H9 (cell line): ENCODE measurements around the gene ARHGEF2. TPM values are rescaled to one million over a fixed set of nuclear protein-coding genes. Genes with fewer than 3 reads are reported as not detected.

Source experiments
- DNase-seq: peaks from one replicate; pipeline ENCODE4 v3.0.0-alpha.2; 2017
- H2AFZ ChIP-seq: one replicate; pipeline ENCODE4 v1.6.1; 2013; ENCODE audit warnings: mild to moderate bottlenecking, low read length, control low read depth, moderate library complexity
- H2AK5ac ChIP-seq: 2 replicates; pipeline ENCODE4 v1.6.1; 2013; ENCODE audit warnings: low read length, control low read depth, mixed read lengths; ENCODE audit not compliant: insufficient read length
- H2BK120ac ChIP-seq: one replicate; pipeline ENCODE4 v1.6.1; 2013; ENCODE audit warnings: low read depth, mild to moderate bottlenecking, low read length, control low read depth, inconsistent platforms; ENCODE audit not compliant: poor library complexity, severe bottlenecking
- H2BK12ac ChIP-seq: 2 replicates; pipeline ENCODE4 v1.6.1; 2013; ENCODE audit warnings: low read length, control low read depth, mixed read lengths, low read depth; ENCODE audit not compliant: insufficient read length
- H2BK15ac ChIP-seq: 2 replicates; pipeline ENCODE4 v1.6.1; 2013; ENCODE audit warnings: low read depth, low read length, control low read depth
- H2BK20ac ChIP-seq: one replicate; pipeline ENCODE4 v1.6.1; 2013; ENCODE audit warnings: low read depth, mild to moderate bottlenecking, low read length, control low read depth, inconsistent platforms; ENCODE audit not compliant: poor library complexity, severe bottlenecking
- H2BK5ac ChIP-seq: 2 replicates; pipeline ENCODE4 v1.6.1; 2013; ENCODE audit warnings: low read length, control low read depth, mixed read lengths; ENCODE audit not compliant: insufficient read length
- H3K14ac ChIP-seq: 2 replicates; pipeline ENCODE4 v1.6.1; 2013; ENCODE audit warnings: low read length, control low read depth; ENCODE audit not compliant: insufficient read depth
- H3K18ac ChIP-seq: 2 replicates; pipeline ENCODE4 v1.6.1; 2013; ENCODE audit warnings: low read depth, mild to moderate bottlenecking, mixed read lengths, low read length, control low read depth; ENCODE audit not compliant: insufficient read length
- H3K23ac ChIP-seq: 2 replicates; pipeline ENCODE4 v1.6.1; 2013; ENCODE audit warnings: low read length, control low read depth, mixed read lengths, low read depth; ENCODE audit not compliant: insufficient read length
- H3K23me2 ChIP-seq: 2 replicates; pipeline ENCODE4 v1.6.1; 2013; ENCODE audit warnings: low read depth, mild to moderate bottlenecking, mixed read lengths, low read length, control low read depth; ENCODE audit not compliant: insufficient read length, poor library complexity, severe bottlenecking
- H3K27ac ChIP-seq: 2 replicates; pipeline ENCODE4 v1.5.1; 2013; ENCODE audit warnings: low read length, control low read depth, mixed read lengths, low read depth; ENCODE audit not compliant: insufficient read length
- H3K27me3 ChIP-seq: 2 replicates; pipeline ENCODE4 v1.6.1; 2013; ENCODE audit warnings: low read length, control low read depth, inconsistent platforms; ENCODE audit not compliant: insufficient read depth
- H3K4ac ChIP-seq: 2 replicates; pipeline ENCODE4 v1.6.1; 2013; ENCODE audit warnings: low read depth, mild to moderate bottlenecking, control low read depth, inconsistent platforms, low read length, moderate library complexity
- H3K4me1 ChIP-seq: 2 replicates; pipeline ENCODE4 v1.6.1; 2013; ENCODE audit warnings: low read length, control low read depth, inconsistent platforms; ENCODE audit not compliant: insufficient read depth
- H3K4me2 ChIP-seq: 2 replicates; pipeline ENCODE4 v1.6.1; 2013; ENCODE audit warnings: low read length, control low read depth, mixed read lengths; ENCODE audit not compliant: insufficient read length, insufficient read depth
- H3K56ac ChIP-seq: 2 replicates; pipeline ENCODE4 v1.6.1; 2013; ENCODE audit warnings: low read depth, mild to moderate bottlenecking, mixed read lengths, low read length, control low read depth; ENCODE audit not compliant: insufficient read length
- H3K79me1 ChIP-seq: 2 replicates; pipeline ENCODE4 v1.6.1; 2013; ENCODE audit warnings: low read depth, mild to moderate bottlenecking, moderate library complexity, low read length, control low read depth, inconsistent platforms; ENCODE audit not compliant: insufficient read depth, poor library complexity, severe bottlenecking
- H3K79me2 ChIP-seq: 2 replicates; pipeline ENCODE4 v1.6.1; 2013; ENCODE audit warnings: low read length, control low read depth, inconsistent platforms; ENCODE audit not compliant: insufficient read depth
- H3K9ac ChIP-seq: 2 replicates; pipeline ENCODE4 v1.6.1; 2013; ENCODE audit warnings: low read length, control low read depth, mixed read lengths; ENCODE audit not compliant: insufficient read length; ENCODE audit errors: extremely low read depth
- H3K9me3 ChIP-seq: one replicate; pipeline ENCODE4 v1.6.1; 2013; ENCODE audit warnings: low read depth, low read length, inconsistent platforms; ENCODE audit not compliant: control insufficient read depth
- H3T11ph ChIP-seq: one replicate; pipeline ENCODE4 v1.6.1; 2013; ENCODE audit warnings: mild to moderate bottlenecking, low read length, control low read depth, inconsistent platforms
- H4K20me1 ChIP-seq: one replicate; pipeline ENCODE4 v1.6.1; 2013; ENCODE audit not compliant: control insufficient read depth, insufficient read length, insufficient read depth
- H4K5ac ChIP-seq: 2 replicates; pipeline ENCODE4 v1.6.1; 2013; ENCODE audit warnings: low read depth, mild to moderate bottlenecking, mixed read lengths, low read length, control low read depth; ENCODE audit not compliant: insufficient read length
- H4K8ac ChIP-seq: replicated peaks from 2 replicates; pipeline ENCODE4 v1.6.1; 2013; ENCODE audit warnings: low read length, control low read depth, mixed read lengths, low read depth; ENCODE audit not compliant: insufficient read length
- H4K91ac ChIP-seq: 2 replicates; pipeline ENCODE4 v1.6.1; 2013; ENCODE audit warnings: low read depth, mild to moderate bottlenecking, moderate library complexity, mixed read lengths, low read length, control low read depth; ENCODE audit not compliant: insufficient read length
- H3K27ac Mint-ChIP-seq, 3 experiments: 2 replicates in 2 of 3; 3 replicates in 1 of 3; pipeline ENCODE4 v1.8.0; 2020 to 2021; ENCODE audit warnings: mixed read lengths in 3 of 3, mild to moderate bottlenecking in 1 of 3, moderate library complexity in 1 of 3
- H3K27me3 Mint-ChIP-seq: 2 replicates; pipeline ENCODE4 v1.8.0; 2021; ENCODE audit warnings: low read depth, mild to moderate bottlenecking, moderate library complexity, mixed read lengths
- H3K36me3 Mint-ChIP-seq, 3 experiments: 2 replicates in 2 of 3; 3 replicates in 1 of 3; pipeline ENCODE4 v1.8.0; 2020 to 2021; ENCODE audit warnings: low read depth in 3 of 3, mixed read lengths in 3 of 3; ENCODE audit not compliant: insufficient read depth in 1 of 3
- H3K4me1 Mint-ChIP-seq, 2 experiments: 2 replicates each; pipeline ENCODE4 v1.8.0; 2020; ENCODE audit warnings: mixed read lengths in 2 of 2
- H3K4me3 Mint-ChIP-seq, 2 experiments: 2 replicates in 1 of 2; 3 replicates in 1 of 2; pipeline ENCODE4 v1.8.0; 2020 to 2021; ENCODE audit warnings: mild to moderate bottlenecking in 2 of 2, mixed read lengths in 2 of 2, moderate library complexity in 1 of 2
- H3K9me3 Mint-ChIP-seq, 2 experiments: 2 replicates in 1 of 2; 3 replicates in 1 of 2; pipeline ENCODE4 v1.8.0; 2020; ENCODE audit warnings: mild to moderate bottlenecking in 2 of 2, mixed read lengths in 2 of 2, moderate library complexity in 1 of 2
- WGBS: extraction: QIAGEN DNeasy Blood & Tissue Kit; methylation state at CpG from one replicate; pipeline ENCODE4 v1.1.7; 2013; ENCODE audit warnings: missing lambda C conversion rate, low lambda C conversion rate, mixed read lengths; ENCODE audit not compliant: insufficient read length; ENCODE audit errors: extremely low coverage; 5-methylcytosine and 5-hydroxymethylcytosine counted together
- total RNA-seq: library from RNA; stranded (reverse); gene quantifications from 2 replicates; pipeline ENCODE4 v1.2.1, GENCODE V29; 2021
- TF ChIP-seq, protein P1 (sequence below): fragments of 200-600 bp; sonication (generic); conservative IDR thresholded peaks from 3 replicates; pipeline ENCODE4 v1.8.0; 2021; ENCODE audit warnings: antibody characterized with exemption, mild to moderate bottlenecking

ARHGEF2 gene
- total RNA-seq, 1 experiment from 2014 or later, result 111 TPM

DNA sequence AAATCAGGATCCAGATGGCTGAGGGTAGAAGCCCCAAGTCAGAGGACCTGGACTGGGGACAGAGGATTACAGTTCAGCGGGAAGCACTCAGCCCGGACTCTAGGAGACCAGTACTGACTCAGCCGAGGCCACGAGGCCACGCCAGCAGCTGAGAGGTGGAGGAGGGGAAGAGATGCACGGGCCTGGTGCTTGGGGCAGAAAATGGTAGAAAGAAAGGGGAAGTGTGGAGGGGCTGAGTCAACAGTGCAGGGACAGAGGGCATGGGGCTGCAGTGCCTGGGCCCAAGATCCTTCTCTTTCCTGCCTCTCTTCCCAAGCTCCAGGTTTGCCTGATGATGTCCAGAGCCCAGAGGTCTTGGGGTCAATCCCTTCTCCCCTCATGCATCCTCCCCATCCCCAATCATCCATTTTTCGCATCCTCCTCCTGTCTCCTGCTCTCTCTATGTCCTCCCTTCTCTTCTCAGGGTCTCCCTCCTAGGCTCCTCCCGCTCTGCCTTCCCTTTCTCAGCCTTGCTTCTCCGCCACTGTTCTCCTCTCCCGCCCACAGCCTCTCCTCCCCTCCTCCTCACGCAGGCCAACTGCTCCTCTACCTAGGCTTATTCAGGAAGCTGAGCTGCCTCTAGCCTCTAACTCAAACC is 7.7 kb downstream of the ARHGEF2 start:
- TF ChIP-seq, protein P1, sequence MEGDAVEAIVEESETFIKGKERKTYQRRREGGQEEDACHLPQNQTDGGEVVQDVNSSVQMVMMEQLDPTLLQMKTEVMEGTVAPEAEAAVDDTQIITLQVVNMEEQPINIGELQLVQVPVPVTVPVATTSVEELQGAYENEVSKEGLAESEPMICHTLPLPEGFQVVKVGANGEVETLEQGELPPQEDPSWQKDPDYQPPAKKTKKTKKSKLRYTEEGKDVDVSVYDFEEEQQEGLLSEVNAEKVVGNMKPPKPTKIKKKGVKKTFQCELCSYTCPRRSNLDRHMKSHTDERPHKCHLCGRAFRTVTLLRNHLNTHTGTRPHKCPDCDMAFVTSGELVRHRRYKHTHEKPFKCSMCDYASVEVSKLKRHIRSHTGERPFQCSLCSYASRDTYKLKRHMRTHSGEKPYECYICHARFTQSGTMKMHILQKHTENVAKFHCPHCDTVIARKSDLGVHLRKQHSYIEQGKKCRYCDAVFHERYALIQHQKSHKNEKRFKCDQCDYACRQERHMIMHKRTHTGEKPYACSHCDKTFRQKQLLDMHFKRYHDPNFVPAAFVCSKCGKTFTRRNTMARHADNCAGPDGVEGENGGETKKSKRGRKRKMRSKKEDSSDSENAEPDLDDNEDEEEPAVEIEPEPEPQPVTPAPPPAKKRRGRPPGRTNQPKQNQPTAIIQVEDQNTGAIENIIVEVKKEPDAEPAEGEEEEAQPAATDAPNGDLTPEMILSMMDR, result no peak
- Histone ChIP-seq H3K27me3 (no peaks in the 10 kb centered on the region), H3T11ph (no peak overlapping the region), H4K5ac (no peak overlapping the region), H3K23ac (no peak overlapping the region), H2BK5ac (no peak overlapping the region), H3K79me2 (peaks cover 35% of the 10 kb centered on the region), H3K79me1 (peaks cover 9% of the 10 kb centered on the region), H3K4me1 (peaks cover 27% of the 10 kb centered on the region), H3K18ac (no peak overlapping the region), H3K27ac (no peak overlapping the region), H4K20me1 (peaks cover 6% of the 10 kb centered on the region), H2BK15ac (no peak overlapping the region), H3K4me2 (peak overlapping the region; percentile 8), H2BK12ac (peak overlapping the region; percentile 24), H3K56ac (no peak overlapping the region), H4K91ac (no peak overlapping the region), H3K14ac (no peak overlapping the region), H3K9ac (no peak overlapping the region), H2AK5ac (no peak overlapping the region), H2BK20ac (no peak overlapping the region), H3K4ac (no peak overlapping the region), H2AFZ (no peak overlapping the region), H4K8ac (no peak overlapping the region), H3K9me3 (no peaks in the 10 kb centered on the region), H2BK120ac (no peak overlapping the region), H3K23me2 (peaks cover 3% of the 10 kb centered on the region)
- DNase-seq, result peak; percentile 53
- no peaks in the 10 kb centered on the region for H3K27me3 Mint-ChIP-seq
- no peaks in the 10 kb centered on the region for H3K9me3 Mint-ChIP-seq
- peak overlapping the region; percentile 75 to 88 (median 76); a peak in 4 of 7 replicates for H3K27ac Mint-ChIP-seq
- no CpG with 5 or more reads among the region's 11 CpGs for WGBS
- H3K36me3 Mint-ChIP-seq, result peaks cover 21 to 61% (median 58%) of the 10 kb centered on the region in 3 experiments
- peaks cover 69 to 85% of the 10 kb centered on the region in 2 experiments for H3K4me1 Mint-ChIP-seq
- H3K4me3 Mint-ChIP-seq, result peak overlapping the region in 1 of 2 experiments; percentile 58; a peak in 2 of 5 replicates
